Measurements from ENCODE around the gene BNIPL. TPM values are rescaled to one million over a fixed set of nuclear protein-coding genes. Genes with fewer than 3 reads are reported as not detected.

The BNIPL gene, protein sequence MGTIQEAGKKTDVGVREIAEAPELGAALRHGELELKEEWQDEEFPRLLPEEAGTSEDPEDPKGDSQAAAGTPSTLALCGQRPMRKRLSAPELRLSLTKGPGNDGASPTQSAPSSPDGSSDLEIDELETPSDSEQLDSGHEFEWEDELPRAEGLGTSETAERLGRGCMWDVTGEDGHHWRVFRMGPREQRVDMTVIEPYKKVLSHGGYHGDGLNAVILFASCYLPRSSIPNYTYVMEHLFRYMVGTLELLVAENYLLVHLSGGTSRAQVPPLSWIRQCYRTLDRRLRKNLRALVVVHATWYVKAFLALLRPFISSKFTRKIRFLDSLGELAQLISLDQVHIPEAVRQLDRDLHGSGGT
- 0.25 TPM for polyA plus RNA-seq (2013, experiment 1 of 2; ENCODE audit: insufficient read length)
- 0.32 TPM for polyA plus RNA-seq (2013, experiment 2 of 2; ENCODE audit: insufficient read length)

DNA sequence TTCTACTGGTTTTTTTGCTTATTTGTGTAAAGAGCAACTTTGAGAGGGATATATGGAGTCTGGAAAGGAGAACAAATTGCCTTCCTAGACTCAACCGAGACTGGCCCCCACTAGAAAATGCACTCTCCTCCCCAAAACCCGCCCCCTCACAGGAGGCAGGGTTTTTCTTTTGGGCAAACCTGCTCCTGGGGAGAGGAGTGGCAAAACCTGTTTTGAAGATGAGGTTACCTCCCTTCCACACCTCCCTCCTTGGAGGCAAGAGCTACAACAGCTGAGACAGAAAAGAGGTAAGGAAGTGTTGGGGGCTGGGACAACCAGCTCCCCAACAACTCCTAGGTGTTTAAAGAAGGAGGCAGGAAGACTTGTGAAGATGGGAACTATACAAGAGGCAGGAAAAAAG lies at the start of gene BNIPL:
Gene BNIPL, plus strand, starts transcription at position 231 of the 400 bp plus-strand sequence. Its CDS starts 140 bp downstream, at position 371.
- no peak for DNase-seq

DNA sequence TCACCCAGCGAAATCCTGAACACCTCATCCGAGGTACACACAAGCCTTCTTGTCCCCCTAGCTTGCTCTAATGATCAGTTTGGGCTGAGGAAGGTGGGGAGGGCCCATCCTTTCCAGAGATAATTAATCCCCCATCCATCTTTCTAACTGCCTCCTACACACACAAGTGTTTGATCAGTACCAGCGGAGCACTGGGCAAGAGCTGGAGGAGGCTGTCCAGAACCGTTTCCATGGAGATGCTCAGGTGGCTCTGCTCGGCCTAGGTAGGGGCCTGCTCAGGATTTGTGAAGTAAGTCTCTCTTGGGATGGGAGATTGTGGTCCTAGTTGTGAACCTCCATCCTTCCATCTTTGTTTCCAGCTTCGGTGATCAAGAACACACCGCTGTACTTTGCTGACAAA lies 48.5 kb upstream of the BNIPL start:
- DNase-seq, result no peak

DNA sequence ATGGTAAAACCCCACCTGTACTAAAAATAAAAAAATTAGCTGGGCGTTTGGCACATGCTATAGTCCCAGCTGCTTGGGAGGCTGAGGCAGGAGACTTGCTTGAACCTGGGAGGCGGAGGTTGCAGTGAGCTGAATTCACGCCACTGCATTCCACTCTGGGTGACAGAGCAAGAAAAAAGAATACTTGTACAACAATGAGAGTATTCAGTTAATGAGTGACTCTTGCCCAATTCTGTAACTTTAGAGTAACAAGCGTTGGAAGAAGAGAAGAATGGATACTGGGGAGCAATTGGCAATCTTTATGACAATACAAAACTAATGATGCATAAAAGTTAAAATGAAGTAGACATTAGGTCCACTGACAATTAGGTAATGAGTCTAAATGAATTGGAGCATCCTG lies 43.8 kb upstream of the BNIPL start:
- no peak for DNase-seq

DNA sequence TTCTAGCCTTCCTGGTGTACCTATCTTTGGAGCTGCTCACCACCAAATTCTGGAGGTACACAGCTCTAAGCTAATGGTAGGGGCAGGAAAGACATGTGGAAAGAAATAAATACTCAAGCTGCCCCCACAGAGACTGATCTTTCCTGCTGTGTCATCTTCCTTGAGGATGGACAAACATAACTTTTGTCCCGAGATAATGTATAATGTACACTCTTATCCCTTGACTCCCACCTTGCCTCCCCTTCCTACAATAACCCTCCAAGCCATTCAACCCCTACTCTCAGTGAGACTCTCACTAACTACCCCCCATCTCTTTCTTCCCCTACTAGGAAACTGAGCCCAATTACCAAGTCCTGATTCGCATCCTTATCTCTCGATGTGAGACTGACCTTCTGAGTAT lies 42.1 kb upstream of the BNIPL start:
- no peak for DNase-seq

DNA sequence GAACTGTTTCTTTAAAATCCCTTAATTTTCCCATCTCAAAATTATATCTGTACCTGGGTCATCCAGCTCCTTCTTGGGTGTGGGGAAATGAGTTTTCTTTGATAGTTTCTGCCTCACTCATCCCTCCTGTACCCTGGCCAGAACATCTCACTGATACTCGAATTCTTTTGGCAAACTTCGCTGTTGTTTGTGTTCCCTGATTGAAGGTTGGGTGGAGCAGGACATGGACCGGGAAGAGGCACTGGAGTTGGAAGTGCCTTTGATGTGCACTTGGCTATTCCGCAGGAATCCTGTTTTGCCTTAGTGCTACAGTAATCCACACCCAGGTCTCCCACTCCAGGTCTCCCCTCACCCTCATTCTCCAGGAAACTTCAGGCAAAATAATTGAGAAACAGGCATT lies 40.9 kb upstream of the BNIPL start:
- DNase-seq, result no peak

DNA sequence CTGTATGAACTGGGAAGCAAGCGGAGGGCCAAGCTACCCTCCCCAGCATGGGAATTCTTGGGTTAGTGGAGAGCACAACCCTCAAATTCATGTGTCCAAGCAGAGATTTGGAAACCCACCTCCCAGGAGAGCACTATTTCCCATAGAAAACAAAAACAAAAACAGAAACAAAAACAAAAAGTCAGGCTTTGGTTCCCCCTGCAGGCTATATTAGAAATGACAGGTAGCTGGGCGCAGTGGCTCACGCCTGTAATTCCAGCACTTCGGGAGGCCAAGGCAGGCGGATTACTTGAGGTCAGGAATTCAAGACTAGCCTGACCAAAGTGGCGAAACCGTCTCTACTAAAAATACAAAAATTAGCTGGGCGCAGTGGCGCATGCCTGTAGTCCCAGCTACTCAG lies 40.5 kb upstream of the BNIPL start:
- DNase-seq, result peak; percentile 23

DNA sequence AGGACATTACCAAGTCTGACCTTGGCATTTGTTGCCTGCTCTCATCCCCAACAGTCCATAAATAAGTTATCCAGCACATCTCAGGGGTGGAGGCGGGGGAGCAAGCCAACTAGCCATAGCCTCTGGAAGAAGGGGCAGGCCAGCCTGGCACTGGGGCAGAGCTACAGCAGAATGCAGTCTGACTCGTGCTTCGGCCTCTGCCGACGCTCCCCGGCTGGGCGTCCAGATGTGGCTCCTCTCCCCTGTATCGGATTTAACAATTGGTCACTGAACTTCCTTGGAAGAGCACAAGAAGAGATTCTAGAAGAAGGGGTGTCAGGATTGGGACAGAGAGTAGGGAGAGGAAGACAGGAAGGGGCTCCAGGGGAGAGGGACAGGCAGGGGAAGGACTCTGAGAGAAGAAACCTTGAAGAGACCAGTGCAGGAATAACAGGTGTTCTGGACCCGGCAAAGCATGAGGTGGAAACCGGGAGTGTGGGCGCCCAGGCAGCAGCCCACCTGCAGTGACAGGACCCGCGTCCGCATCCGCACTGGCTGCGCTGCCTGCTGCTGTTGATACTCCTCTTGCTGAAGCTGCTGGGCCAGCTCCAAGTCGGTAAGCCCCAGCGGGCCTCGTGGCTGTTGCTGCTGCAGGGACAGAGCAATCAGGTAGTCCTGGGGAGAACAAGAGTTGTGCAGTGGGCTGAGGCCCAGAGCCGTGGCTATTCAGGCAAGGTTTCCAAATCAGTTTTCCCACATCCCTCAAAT lies 39.1 kb upstream of the BNIPL start:
- DNase-seq, result no peak

DNA sequence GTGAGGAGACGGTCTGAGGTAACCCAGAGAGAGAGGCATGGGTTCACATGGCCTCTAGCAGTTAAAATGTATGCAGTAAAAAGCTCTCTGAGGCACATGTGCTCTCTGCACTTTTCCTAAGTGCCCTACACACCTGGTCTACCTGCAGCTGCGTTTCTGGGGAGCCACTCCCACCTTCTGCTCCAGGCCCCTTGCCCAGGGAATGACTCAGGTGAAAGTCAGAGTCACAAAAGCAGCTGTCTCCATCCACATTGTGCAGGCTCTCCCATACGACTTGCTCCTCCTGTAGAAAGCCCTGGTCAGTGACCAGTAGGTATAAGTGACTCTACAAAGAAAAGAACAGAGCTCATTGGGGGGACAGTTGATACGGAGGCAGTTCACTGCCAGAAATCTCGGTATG lies 38.4 kb upstream of the BNIPL start:
- DNase-seq, result no peak

DNA sequence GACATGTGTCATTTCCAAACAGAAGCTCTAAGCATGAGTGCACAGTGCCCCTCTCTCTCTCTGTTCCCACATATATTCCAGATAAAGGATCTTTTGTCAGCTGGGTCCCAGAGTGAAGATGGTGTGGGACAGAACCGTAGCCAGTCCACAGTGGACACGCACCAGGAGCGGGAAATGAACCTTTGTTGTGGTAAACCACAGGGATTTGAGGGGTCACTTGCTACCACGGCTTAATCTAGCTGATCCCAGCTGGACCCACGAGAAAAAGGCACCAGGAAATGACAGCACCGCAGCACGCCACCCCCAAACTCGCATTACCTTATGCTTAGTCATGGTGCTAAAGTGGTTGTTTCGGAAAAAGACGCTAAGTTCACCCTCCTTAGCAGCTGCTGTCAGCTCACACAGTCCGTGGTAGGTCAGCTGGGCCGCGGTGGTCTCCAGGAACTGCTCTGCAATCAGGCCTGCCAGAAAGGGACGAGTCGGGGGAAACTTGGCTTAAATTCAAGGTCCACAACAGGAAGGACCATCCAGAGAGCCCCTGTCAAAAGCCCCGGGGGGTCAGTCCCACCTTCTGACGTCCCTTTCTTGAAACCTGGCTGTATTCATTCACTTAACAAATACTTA lies 37.2 kb upstream of the BNIPL start:
- peak; percentile 43 for DNase-seq

DNA sequence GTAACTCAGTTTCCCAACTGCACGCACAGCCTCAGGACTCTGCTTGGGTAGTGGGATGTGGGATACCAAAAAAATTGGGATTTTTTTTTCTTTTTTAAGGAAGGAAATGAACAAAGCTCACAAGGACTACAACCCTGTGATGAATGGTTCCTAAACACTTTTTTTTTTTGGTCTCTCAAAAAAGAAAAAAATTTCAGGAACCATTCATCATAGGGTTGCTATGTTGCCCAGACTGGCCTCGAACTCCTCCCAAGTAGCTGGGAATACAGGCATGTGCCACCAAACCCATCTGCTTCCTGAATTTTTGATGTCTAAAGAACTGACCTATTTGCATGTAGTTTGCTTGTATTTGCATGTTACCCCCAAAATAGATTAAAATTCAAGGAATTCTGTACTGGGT lies 36.5 kb upstream of the BNIPL start:
- DNase-seq, result no peak

DNA sequence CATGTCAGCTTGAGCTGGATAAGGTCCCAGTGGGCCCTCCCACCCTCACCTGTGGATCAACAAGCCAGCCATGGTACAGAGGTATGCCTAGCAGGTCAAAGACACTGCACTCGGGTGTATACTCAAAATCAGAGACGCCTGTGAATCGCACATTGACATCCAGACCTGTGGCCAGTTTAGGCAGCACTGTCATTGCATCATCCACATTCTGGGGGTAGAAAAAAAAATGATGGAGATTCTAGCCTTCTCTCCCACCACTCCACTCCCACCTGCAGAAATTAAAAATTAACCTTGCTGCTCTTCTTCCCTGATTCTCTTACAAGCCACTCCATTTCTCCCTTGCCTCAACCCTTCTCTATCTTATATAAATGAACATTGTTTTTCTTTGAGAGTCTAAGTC lies 36.0 kb upstream of the BNIPL start:
- no peak for DNase-seq

DNA sequence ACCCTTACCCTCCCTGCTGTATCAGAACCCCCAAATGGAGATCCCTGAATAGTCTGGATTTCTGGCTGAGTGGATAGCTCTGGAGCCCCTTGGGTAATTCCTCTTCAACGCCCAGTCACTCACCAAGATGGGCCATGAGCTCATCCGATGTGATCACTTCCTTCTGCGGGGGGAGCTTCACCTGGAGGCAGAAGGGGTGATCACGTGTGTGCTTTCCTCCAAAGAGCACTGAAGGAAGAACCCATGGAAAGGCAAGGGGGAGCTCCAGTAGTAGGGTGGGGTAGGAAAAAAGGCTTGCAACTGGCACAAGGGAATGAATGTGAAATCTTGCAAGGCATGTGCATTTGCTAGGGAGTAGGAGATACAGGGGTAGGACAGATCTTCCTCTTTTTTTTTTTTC lies 34.8 kb upstream of the BNIPL start:
- no peak for DNase-seq

DNA sequence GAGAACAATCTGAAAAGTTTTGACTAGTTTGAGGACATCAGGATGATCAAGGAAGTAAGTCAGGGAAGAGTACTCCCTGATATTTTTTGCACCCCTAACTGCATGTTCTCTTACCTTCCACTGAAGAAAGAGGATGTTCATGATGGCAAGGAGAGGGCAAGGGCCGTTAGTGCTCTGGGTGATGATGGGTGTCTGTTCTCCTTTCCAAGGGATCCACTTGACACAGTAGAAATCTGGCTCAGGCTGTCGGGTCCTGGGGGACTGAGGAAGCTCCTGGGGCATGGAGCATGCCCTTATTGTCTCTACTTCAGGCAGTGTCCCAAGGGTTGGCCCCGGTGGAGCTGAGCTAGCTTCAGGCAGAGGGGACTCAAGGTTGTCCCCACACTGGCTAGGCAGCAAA lies 34.3 kb upstream of the BNIPL start:
- DNase-seq, result no peak

DNA sequence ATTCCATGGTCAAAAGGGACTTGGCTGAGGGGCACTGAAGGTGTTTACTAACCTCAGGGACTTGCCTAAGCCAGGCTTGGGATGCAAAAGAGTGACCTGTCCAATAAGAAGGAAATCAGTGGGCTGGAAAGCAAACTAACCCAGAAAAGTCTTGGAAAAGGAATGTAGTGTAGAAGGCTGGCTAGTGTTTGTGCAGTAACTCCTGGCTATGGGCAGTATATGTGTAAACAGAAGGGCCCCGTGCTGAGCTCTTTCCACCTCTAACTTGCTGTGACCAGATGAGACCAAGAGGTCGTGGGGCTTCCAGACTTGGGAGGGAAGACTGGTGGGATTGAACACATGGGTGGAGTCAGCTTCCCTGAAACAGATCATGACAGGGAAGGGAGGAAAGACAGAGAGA lies 33.8 kb upstream of the BNIPL start:
- no peak for DNase-seq

DNA sequence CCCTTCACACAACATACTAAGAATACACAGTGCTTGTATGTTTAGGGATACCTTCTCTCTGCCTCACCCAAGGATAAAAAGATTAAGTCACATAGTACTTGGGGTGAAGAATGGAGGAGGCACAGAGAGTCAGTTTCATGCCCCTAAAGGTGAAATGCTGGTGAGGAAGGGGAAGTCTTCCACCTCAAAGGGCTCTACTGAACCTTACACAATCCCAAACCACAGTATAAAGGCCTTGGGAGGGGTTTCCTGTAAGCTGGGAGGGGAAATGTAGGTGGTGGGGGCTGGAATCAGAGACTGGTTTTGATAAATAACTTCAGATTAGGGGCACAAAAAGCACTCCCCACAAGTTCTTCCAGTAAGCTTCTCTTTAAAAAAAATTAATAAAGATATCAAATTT lies 33.2 kb upstream of the BNIPL start:
- no peak for DNase-seq

DNA sequence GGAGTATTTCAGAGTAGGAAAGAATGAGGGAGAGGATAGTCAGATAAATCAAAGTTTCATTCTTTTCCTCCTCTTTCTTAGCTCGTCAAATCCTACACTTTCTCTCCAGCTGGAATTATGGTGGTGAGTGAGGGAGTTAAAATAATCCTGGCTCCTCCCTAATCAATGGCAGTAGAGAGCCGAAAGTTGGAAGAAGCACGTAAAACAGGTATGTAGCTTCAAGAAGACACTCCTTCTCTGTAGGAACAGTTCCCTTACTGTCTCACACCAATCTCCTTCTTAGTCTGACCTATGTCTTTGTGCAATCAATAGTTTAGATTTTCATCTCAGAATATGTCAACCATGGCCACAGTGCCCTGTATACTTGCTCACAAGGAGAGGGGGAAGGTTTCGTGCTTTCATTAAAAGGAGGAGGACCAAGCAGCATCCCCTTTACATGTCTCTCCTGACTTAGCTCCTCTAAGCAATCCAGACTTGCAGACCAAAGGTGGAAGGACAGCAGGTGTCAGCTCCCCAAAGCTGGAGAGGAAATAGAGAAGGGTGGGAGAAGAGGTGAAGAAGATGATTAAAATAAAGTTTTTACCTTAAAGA lies 30.6 kb upstream of the BNIPL start:
- DNase-seq, result no peak

DNA sequence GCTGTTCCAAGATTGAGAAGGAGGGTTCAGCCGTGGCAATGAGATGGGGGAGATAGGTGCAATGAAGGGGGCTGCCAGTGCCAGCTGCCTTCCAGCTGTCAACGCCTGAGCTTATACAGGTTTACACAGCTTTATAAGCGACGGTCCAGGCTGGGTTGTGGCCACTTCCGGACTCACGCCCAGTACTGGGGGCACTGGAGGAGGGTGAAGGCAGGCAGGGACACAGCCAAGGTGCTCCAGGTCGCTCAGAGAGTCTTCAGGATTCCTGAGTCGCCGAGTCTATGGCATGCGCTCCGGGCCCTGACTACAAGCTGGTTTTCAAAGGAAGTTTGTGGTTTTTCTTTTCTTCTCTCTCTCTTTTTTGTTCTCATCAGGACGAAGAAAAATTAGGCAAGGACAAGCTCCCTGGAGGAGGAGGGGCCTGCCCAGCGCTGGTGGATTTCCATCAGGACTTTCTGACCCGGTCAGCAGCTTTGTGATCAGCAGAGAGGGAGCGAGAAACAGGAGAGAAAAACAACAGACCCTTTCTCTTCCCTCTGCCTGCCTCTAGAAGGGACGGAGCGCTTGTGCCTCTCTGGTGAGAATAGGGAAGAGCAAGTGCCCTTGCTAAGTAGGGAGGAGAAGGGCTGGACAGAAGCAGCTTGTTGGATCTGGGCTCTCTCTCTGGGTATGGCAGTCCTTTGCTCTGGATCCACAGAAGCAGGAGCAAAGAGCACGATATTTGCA lies 29.9 kb upstream of the BNIPL start, which contains the start of gene MINDY1:
Gene MINDY1, minus strand, starts transcription at position 576 of the 726 bp plus-strand sequence. CDS start 4,285 bp downstream, outside the sequence.
- peak; percentile 86 for DNase-seq

DNA sequence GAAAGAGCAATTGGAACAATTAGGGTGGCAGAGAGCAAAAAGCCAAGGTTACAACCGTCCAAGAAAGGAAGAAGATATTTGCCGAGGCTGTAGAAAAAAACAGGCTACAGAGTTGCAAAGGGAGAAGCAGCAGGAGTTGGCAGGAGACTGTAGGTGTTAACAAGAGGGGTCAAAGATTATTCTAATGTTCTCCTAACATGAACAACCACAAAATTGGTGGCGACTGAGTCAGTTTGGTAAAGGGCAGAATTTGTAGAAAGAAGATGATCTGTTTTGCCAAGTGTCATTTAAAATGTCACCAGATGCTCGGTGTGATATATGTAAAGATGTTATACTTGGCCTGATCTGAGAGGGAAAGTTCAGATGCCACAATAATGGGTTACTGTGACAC lies 28.5 kb upstream of the BNIPL start:
- DNase-seq, result no peak

DNA sequence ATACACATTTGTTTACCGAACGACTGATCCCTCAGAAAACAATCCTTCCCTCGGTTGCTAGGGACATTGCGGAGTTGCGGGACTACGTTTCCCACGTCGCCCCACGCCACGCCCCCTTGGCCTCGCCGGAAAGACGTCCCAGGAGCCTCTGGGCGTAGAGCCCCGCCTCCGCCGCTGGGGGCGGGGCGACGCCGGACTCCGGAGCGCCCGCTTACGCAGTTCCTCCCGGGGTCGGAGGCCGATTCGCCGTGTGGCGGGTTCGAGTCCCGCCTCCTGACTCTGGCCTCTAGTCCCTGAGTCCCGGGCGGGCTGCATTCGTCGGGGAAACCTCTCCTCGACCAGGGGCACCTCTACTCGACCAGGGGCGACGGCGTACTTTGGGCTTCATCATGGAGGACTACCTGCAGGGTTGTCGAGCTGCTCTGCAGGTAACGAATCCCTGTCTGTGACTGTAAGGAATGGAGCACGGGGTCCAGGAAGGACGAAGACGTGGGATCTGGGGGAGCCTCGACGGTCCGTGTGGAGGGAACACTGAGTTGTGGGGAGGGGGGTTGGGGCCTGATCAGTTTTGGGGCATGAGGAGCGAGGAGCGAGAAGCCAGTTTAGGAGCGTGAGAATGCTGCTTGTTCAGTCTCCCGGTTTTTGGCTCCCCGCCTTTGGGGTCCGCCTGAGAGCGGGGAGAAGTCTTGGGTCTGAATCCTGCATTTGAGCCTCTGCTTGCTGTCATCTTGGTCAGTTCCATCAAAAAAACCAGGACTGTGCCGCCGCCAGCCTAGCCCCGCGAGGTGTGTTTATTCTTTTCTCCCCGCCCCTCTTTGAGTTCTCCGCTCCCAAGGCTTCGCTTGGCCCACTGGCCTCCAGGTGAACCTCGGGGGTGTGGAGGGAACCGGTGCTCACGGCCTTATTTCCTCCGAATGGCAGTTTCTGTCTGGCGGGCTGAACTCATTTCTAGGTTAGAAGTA lies 27.9 kb upstream of the BNIPL start, which contains the start of gene PRUNE1:
Gene PRUNE1, plus strand, starts transcription at position 206 of the 962 bp plus-strand sequence. Its CDS starts 184 bp downstream, at position 390.
- peak; percentile 94 for DNase-seq

DNA sequence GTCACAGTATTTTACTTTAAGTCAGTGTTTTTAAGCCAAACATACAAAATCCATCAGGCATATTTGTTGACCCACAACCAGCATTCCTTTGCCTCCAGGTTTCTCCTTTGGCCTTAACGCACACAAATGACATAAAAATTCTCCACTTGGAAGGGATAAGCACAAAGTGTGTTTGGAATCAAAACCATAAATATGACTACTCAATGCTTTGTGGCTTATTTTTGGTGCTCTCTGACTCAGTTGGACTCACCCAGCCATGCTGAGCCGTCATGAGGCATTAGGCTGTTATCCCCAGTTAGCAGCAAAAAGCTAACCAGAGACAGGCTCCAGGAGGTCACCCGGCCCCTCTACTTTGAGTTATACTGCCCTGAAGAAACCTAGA lies 27.2 kb upstream of the BNIPL start:
- DNase-seq, result peak; percentile 43

Measured in fibroblast of skin of back (primary cell).